Measurements from ENCODE around the gene CTNND2.

DNA sequence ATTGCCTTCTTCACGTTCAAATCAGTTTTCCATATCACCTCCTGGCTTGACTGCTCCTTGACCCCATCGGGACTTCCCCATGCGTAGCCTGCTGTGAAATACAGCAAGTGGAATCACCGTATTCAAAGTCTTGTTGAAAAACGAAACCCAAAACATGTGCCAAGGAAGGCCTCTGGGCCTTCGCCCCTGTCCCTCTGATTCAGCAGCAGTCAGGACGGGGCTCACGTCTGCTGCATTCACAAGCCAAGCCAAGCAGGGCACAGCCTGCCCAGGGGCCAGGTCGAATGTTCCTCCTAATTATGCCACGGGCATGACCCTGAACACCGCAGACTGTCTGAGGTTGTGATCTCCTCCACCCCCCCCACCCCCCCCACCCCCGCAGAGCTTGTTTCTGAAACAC lies 960 bp upstream of the CTNND2 start:
- TF ChIP-seq, protein P1, sequence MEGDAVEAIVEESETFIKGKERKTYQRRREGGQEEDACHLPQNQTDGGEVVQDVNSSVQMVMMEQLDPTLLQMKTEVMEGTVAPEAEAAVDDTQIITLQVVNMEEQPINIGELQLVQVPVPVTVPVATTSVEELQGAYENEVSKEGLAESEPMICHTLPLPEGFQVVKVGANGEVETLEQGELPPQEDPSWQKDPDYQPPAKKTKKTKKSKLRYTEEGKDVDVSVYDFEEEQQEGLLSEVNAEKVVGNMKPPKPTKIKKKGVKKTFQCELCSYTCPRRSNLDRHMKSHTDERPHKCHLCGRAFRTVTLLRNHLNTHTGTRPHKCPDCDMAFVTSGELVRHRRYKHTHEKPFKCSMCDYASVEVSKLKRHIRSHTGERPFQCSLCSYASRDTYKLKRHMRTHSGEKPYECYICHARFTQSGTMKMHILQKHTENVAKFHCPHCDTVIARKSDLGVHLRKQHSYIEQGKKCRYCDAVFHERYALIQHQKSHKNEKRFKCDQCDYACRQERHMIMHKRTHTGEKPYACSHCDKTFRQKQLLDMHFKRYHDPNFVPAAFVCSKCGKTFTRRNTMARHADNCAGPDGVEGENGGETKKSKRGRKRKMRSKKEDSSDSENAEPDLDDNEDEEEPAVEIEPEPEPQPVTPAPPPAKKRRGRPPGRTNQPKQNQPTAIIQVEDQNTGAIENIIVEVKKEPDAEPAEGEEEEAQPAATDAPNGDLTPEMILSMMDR (conservative IDR thresholded peaks at IDR 0.05 in 1 of 2, IDR thresholded peaks at IDR 0.05 in 1 of 2; ENCODE audit: extremely low read depth in 1 of 2, insufficient read depth in 1 of 2, low read depth in 1 of 2, low read length in 2 of 2) = no peak
- TF ChIP-seq EZH2 (IDR thresholded peaks at IDR 0.05; ENCODE audit: borderline replicate concordance, low read length) = no peak
